Keratinocyte (primary cell): ENCODE measurements around the gene THAP3.

Source experiments
- CTCF ChIP-seq, 3 experiments: IDR thresholded peaks in 1 of 3; conservative IDR thresholded peaks in 1 of 3; optimal IDR thresholded peaks in 1 of 3; 2 replicates in 2 of 3; 3 replicates in 1 of 3; pipeline versions ENCODE3 to v1.5.1; 2011; ENCODE audit warnings: low read length in 3 of 3, mild to moderate bottlenecking in 3 of 3, moderate library complexity in 2 of 3, control low read depth in 1 of 3, inconsistent platforms in 1 of 3; ENCODE audit not compliant: insufficient read depth in 2 of 3; ENCODE audit errors: extremely low read depth in 1 of 3
- EZH2 ChIP-seq: IDR thresholded peaks from one replicate; pipeline ENCODE4 v1.6.1; 2012; ENCODE audit warnings: inconsistent platforms, mild to moderate bottlenecking, low read length, moderate library complexity

GRCh38 chr1:6625584-6626149 is 999 bp downstream of the THAP3 start:
- TF ChIP-seq CTCF (optimal IDR thresholded peaks at IDR 0.05 in 1 of 3, IDR thresholded peaks at IDR 0.05 in 1 of 3, conservative IDR thresholded peaks at IDR 0.05 in 1 of 3; ENCODE audit: extremely low read depth in 1 of 3, insufficient read depth in 2 of 3, low read length in 3 of 3) (no peak), EZH2 (no peak)
